ENCODE measurements around the gene GOT1.

Gene GOT1

GRCh38 chr10:99360934-99361333 is 69.5 kb downstream of the GOT1 start:
- DNase-seq (ENCODE audit: low spot score), result no peak

- no peak for DNase-seq (ENCODE audit: low spot score)
These were observed 72.3 kb downstream of the GOT1 start for GRCh38 chr10:99358101-99358500.

- no peak for DNase-seq (ENCODE audit: low spot score)
These were observed 72.7 kb downstream of the GOT1 start for GRCh38 chr10:99357691-99358090.

GRCh38 chr10:99353182-99353581 is 77.2 kb downstream of the GOT1 start:
- DNase-seq (ENCODE audit: low spot score), result no peak

GRCh38 chr10:99347672-99348071 is 82.8 kb downstream of the GOT1 start:
- DNase-seq (ENCODE audit: low spot score), result no peak
